Hematopoietic multipotent progenitor cell (in vitro differentiated cells): Measurements from ENCODE around the gene GNA12. TPM values are rescaled to one million over a fixed set of nuclear protein-coding genes. Genes with fewer than 3 reads are reported as not detected.
"Not testable (repeated sequence)": the region's sequence is repeated elsewhere in the genome, so short reads cannot be mapped to it uniquely, and the experiment has no call there.

Source experiments
- DNase-seq, 3 donors: peaks; one replicate each; pipeline ENCODE4 v3.0.0-alpha.2; 2011 to 2015; ENCODE audit warnings: low read depth in 2 of 3, low spot score in 2 of 3
- total RNA-seq: library from RNA; depleted of rRNA; stranded (reverse); fragments of >200 nt; gene quantifications from one replicate; pipeline ENCODE4 v1.2.3, GENCODE V29; 2012

GNA12 gene
- total RNA-seq, 1 donor, result 48.2 TPM

DNA sequence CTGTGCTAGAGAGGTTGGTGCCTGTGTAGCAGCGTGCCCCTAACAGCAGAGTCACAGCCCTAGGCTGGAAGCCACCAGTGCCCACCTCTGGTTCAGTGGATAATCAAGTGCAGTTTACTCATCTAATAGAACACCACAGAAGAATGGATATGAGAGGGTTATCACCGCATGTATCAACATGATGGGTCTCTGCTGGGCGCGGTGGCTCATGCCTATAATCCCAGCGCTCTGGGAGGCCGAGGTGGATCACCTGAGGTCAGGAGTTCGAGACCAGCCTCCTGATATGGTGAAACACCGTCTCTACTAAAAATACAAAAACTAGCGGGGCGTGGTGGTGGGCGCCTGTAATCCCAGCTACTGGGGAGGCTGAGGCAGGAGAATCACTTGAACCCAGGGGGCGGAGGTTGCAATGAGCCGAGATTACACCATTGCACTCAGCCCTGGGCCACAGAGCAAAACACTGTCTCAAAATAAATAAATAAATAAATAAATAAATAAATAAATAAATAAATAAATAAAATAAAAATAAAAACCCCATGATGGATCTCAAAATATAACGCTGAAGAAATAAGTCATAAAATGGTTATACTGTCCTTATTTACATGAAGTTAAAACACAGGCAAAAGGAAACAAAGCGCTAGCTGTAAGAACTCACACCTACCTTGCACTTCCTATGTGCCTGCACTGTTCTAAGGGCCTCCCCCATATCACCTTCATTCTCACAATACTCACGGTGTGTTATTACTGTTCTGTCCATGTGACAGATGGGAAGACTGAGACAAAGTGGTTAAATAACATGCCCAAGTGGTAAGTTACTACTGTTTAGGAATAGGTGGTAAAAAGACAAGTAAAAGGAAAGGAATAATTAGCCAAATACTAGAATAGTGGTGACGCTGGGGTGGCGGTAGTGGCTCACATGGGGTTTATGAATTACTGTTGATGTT is 85.2 kb downstream of the GNA12 start:
- DNase-seq, result no peak

DNA sequence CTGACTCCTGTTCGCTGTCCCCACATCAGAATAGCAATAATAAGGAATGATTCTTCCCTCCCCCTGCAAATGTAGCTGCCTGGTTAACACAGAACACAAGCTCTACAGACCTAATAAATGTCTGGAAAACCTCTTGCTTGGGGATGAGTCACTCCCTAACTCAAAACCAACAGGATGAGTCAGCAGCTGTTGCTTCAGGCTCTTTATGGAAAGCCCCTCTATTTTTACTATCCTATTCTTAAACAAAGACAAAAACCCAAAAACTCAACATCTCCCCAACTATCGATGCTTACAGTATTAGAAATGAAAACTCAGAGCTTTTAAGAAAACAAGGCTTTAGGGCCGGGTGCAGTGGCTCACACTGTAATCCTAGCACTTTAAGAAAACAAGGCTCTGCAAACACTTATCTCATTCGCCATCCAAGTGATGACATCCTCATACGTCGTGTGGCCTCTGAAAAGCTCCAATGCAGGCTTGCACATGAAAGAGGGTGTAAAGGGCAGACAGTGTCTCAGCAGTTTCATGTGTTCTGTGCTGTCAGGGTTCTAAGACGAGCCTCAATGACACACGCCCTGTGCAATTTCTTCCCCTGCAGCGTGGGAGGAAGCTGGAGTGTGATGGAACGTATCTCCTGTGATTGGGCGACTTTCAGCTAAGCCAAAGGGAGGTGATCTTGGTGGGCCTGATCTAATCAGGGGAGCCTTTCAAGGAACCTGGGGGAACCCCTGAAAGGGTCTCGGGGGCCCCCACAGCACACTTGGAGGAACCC is 86.0 kb downstream of the GNA12 start:
- DNase-seq, result peak in 2 of 3 donors; percentile 86 to 89

- DNase-seq, result no peak
These were observed 86.7 kb downstream of the GNA12 start for GRCh38 chr7:2757361-2757903.

GRCh38 chr7:2755531-2755930 is 88.6 kb downstream of the GNA12 start:
- DNase-seq, result no peak

- no peak for DNase-seq
These were observed 89.2 kb downstream of the GNA12 start for GRCh38 chr7:2754912-2755311.

DNA sequence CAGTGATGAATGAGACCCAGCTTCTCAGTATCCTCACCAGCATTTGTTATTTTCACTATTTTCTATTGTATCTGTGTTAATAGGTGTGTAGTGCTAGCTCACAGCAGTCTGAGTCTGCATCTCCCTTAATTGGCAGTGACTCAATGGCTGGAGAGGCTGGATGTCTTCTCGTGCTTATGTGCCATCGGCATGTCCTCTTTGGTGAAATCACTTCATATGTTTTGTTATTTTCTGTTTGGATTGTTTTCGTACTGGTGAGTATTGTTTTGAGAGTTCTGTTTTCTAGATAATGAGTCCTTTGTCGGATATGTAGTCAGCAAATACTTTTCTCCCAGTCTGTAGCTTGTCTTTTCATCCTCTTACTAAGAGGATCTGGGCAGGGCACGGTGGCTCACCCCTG is 90.0 kb downstream of the GNA12 start:
- DNase-seq, result no peak

DNA sequence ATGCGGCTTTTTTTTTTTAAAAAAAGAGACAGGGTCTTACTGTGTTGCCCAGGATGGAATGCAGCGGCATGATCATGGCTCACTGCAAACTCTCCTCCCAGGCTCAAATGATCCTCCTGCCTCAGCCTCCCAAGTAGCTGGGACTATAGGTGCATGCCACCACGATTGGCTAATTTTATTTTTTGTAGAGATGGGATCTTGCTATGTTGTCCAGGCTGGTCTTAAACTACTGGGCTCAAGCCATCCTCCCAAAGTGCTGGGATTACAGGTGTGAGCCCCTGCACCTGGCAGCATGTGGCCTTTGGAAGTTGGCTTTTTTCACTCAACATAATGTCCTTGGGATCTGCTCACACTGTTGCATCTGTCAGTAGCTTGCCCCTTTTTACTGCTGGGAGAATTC is 91.0 kb downstream of the GNA12 start:
- DNase-seq, result no peak

DNA sequence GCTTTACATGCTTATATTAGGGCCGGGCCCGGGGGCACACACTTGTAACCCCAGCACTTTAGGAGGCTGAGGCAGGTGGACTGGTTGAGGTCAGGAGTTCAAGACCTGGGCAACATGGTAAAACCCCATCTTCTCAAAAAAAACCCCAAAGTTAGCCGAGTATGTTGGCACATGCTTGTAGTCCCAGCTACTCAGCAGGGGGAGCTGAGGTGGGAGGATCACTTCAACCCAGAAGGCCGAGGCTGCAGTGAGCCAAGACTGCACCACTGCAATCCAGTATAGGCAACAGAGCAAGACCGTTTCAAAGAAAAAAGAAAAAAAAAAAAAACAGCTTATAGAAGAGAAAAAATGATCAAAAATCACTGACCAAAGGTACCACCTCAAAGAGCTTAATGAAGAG is 93.0 kb downstream of the GNA12 start:
- DNase-seq, result no peak

DNA sequence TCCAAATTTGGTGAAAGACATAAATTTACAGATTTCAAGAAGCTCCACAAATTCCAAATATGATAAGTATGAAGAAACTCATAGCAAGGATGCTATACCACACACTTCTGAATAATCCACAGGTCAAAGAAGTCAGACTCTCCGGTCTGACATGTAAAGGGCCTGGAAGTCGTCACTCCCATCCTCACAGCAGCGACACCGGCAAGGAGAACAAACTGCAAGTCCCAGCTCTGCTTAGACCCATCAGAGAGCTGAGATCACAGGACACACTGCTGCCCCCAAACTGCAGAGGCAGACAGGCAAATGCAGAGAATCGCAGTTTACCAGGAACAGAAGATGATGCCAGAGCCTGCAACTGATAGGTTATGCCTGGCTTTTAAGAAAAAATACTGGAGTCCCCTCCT is 94.1 kb downstream of the GNA12 start:
- DNase-seq, result no peak

- not testable (repeated sequence) for DNase-seq
These were observed 95.4 kb downstream of the GNA12 start for GRCh38 chr7:2748684-2749083.

DNA sequence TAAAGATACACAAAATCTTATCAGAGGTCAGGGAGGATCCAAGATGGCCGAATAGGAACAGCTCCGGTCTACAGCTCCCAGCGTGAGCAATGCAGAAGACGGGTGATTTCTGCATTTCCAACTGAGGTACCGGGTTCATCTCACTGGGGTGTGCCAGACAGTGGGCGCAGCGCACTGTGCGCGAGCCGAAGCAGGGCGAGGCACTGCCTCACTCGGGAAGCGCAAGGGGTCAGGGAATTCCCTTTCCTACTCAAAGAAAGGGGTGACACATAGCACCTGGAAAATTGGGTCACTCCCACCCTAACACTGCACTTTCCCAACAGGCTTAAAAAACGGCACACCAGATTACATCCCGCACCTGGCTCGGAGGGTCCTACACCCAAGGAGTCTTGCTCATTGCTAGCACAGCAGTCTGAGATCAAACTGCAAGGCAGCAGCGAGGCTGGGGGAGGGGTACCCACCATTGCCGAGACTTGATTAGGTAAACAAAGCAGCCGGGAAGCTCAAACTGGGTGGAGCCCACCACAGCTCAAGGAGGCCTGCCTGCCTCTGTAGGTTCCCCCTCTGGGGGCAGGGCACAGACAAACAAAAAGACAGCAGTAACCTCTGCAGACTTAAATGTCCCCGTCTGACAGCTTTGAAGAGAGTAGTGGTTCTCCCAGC is 100.5 kb downstream of the GNA12 start:
- DNase-seq, result not testable (repeated sequence)

- DNase-seq, result no peak
These were observed 105.2 kb downstream of the GNA12 start for GRCh38 chr7:2738766-2739549.

GRCh38 chr7:2737771-2738540 is 106.2 kb downstream of the GNA12 start:
- peak in 2 of 3 donors; percentile 77 to 88 for DNase-seq

- DNase-seq, result not testable (repeated sequence)
These were observed 106.9 kb downstream of the GNA12 start for GRCh38 chr7:2737005-2737743.

- peak in 2 of 3 donors; percentile 73 to 86 for DNase-seq
These were observed 107.6 kb downstream of the GNA12 start for GRCh38 chr7:2736411-2736914.

- no peak for DNase-seq
These were observed 108.4 kb downstream of the GNA12 start for GRCh38 chr7:2735744-2736143.

- peak in 2 of 3 donors; percentile 97 to 99 for DNase-seq
These were observed 109.1 kb downstream of the GNA12 start for GRCh38 chr7:2734751-2735571.
